ENCODE measurements around the gene DPP6. TPM values are rescaled to one million over a fixed set of nuclear protein-coding genes. Genes with fewer than 3 reads are reported as not detected.

The DPP6 gene
- total RNA-seq, 1 experiment from 2014 or later: not detected

DNA sequence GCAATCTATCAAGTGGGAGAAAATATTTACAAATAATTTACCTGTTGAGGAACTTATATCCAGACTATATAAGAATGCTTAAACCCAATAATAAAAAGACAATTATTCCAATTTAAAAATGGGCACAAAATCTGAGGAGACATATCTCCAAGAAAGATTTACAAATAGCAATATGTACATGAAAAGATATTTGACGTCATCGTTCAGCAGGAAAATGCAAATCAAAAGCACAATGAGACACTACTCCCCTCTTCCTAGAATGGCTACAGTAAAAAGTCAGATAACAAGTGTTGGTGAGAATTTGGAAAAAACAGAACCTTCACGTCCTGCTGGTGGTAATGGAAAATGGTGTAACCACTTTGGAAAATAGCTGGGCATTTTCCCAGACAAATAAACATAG is 457.0 kb downstream of the DPP6 start:
- DNase-seq (ENCODE audit: low read depth, low spot score) (no peak), ATAC-seq (no peak)
- Histone ChIP-seq H3K27ac (ENCODE audit: low read length) (no peak overlapping the region), H3K9me3 (ENCODE audit: control insufficient read depth, insufficient read depth, low read depth, low read length) (no peaks in the 10 kb centered on the region), H3K36me3 (ENCODE audit: control insufficient read depth, insufficient read depth, low read length) (no peaks in the 10 kb centered on the region), H3K4me3 (ENCODE audit: low read depth in 2 of 2, low read length in 2 of 2) (no peak overlapping the region), H3K4me1 (ENCODE audit: control insufficient read depth, insufficient read depth, low read length) (no peaks in the 10 kb centered on the region), H3K27me3 (ENCODE audit: control insufficient read depth, insufficient read depth, low read length) (no peaks in the 10 kb centered on the region)
- in situ Hi-C loops (cut with HindIII; ENCODE audit: low pct_unique_long_range_greater_than_20kb, low sequenced_read_pairs) (no loop called here), intact Hi-C loops (cut with micrococcal nuclease; ENCODE audit: unreplicated experiment) (no loop called here)
- ChIA-PET POLR2A (no interaction called here), CTCF (no interaction called here)
- TF ChIP-seq SIN3A (IDR thresholded peaks at IDR 0.05; ENCODE audit: borderline replicate concordance, insufficient read depth, low read depth, low read length) (no peak), POLR2AphosphoS5 (IDR thresholded peaks at IDR 0.05; ENCODE audit: low read depth, low read length) (no peak), TCF7L2 (IDR thresholded peaks at IDR 0.05; ENCODE audit: low read depth, low read length) (no peak)
- TF ChIP-seq, protein P1, sequence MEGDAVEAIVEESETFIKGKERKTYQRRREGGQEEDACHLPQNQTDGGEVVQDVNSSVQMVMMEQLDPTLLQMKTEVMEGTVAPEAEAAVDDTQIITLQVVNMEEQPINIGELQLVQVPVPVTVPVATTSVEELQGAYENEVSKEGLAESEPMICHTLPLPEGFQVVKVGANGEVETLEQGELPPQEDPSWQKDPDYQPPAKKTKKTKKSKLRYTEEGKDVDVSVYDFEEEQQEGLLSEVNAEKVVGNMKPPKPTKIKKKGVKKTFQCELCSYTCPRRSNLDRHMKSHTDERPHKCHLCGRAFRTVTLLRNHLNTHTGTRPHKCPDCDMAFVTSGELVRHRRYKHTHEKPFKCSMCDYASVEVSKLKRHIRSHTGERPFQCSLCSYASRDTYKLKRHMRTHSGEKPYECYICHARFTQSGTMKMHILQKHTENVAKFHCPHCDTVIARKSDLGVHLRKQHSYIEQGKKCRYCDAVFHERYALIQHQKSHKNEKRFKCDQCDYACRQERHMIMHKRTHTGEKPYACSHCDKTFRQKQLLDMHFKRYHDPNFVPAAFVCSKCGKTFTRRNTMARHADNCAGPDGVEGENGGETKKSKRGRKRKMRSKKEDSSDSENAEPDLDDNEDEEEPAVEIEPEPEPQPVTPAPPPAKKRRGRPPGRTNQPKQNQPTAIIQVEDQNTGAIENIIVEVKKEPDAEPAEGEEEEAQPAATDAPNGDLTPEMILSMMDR (IDR thresholded peaks at IDR 0.05): no peak
- TF ChIP-seq, protein P2, sequence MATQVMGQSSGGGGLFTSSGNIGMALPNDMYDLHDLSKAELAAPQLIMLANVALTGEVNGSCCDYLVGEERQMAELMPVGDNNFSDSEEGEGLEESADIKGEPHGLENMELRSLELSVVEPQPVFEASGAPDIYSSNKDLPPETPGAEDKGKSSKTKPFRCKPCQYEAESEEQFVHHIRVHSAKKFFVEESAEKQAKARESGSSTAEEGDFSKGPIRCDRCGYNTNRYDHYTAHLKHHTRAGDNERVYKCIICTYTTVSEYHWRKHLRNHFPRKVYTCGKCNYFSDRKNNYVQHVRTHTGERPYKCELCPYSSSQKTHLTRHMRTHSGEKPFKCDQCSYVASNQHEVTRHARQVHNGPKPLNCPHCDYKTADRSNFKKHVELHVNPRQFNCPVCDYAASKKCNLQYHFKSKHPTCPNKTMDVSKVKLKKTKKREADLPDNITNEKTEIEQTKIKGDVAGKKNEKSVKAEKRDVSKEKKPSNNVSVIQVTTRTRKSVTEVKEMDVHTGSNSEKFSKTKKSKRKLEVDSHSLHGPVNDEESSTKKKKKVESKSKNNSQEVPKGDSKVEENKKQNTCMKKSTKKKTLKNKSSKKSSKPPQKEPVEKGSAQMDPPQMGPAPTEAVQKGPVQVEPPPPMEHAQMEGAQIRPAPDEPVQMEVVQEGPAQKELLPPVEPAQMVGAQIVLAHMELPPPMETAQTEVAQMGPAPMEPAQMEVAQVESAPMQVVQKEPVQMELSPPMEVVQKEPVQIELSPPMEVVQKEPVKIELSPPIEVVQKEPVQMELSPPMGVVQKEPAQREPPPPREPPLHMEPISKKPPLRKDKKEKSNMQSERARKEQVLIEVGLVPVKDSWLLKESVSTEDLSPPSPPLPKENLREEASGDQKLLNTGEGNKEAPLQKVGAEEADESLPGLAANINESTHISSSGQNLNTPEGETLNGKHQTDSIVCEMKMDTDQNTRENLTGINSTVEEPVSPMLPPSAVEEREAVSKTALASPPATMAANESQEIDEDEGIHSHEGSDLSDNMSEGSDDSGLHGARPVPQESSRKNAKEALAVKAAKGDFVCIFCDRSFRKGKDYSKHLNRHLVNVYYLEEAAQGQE (IDR thresholded peaks at IDR 0.05; ENCODE audit: insufficient read depth in 1 of 2, low read depth in 2 of 2, low read length in 1 of 2): no peak
- no TSS peak for BruUV-seq (replicated peaks)

DNA sequence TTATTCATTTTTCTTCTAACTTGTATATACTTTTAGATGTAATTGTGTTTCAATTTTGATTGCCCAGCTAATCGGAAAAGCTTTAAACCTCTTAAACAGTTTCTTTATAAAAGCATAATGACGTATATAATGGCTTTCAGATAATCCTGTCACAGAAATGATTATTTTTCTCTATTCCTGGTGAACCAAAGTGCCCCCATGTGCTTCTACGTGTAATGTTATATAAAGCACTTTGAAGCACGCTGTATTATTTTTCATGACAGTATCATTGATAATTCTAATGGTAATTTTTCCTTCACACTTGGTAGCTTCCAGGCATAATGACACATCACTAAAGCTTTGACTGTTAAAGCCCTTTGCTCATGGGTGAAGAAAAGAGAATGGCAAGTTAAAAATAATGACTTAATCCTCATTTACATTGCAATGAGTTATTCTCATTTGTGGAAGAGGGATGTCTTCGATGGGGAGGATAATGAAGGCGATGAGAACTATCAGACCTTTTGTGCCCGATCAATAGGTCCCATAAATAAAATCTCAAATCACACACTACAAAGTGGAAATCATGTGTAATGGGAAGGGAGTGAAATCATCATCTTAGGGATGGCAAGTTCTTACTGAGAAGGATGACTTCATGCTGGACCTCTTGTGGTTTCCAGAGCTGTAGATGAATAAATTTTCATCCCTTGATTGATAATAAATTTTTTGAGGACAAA is 460.1 kb downstream of the DPP6 start:
- in situ Hi-C loops (cut with HindIII; ENCODE audit: low pct_unique_long_range_greater_than_20kb, low sequenced_read_pairs) (no loop called here), intact Hi-C loops (cut with micrococcal nuclease; ENCODE audit: unreplicated experiment) (no loop called here)
- CTCF ChIA-PET: no interaction called here
- Histone ChIP-seq H3K4me1 (ENCODE audit: control insufficient read depth, insufficient read depth, low read length) (no peaks in the 10 kb centered on the region), H3K4me3 (ENCODE audit: low read depth in 2 of 2, low read length in 2 of 2) (no peak overlapping the region), H3K27me3 (ENCODE audit: control insufficient read depth, insufficient read depth, low read length) (no peaks in the 10 kb centered on the region), H3K9me3 (ENCODE audit: control insufficient read depth, insufficient read depth, low read depth, low read length) (no peaks in the 10 kb centered on the region), H3K36me3 (ENCODE audit: control insufficient read depth, insufficient read depth, low read length) (no peaks in the 10 kb centered on the region), H3K27ac (ENCODE audit: low read length) (no peak overlapping the region)
- BruUV-seq (replicated peaks): no TSS peak
- no peak for DNase-seq (ENCODE audit: low read depth, low spot score)
- ATAC-seq: no peak
- TF ChIP-seq TCF7L2 (IDR thresholded peaks at IDR 0.05; ENCODE audit: low read depth, low read length) (no peak), SIN3A (IDR thresholded peaks at IDR 0.05; ENCODE audit: borderline replicate concordance, insufficient read depth, low read depth, low read length) (no peak), POLR2AphosphoS5 (IDR thresholded peaks at IDR 0.05; ENCODE audit: low read depth, low read length) (no peak)
- TF ChIP-seq, protein P2 (IDR thresholded peaks at IDR 0.05; ENCODE audit: insufficient read depth in 1 of 2, low read depth in 2 of 2, low read length in 1 of 2): no peak
- TF ChIP-seq, protein P1 (IDR thresholded peaks at IDR 0.05): no peak
- POLR2A ChIA-PET: no interaction called here

Measured in Panc1 (cell line).